OCI-LY7 (cell line): ENCODE results near the gene BPIFB6.

Experiments
- CTCF ChIP-seq: fragments of 200-600 bp; sonication (generic); conservative IDR thresholded peaks from 2 replicates; pipeline ENCODE4 v1.5.1; 2014; ENCODE audit warnings: mild to moderate bottlenecking, antibody characterized with exemption, low read length, moderate library complexity, mixed read lengths
- EZH2phosphoT487 ChIP-seq: fragments of 200-600 bp; sonication (generic); IDR thresholded peaks from 2 replicates; pipeline ENCODE4 v1.6.1; 2018; ENCODE audit warnings: low read depth, borderline replicate concordance, mild to moderate bottlenecking, mixed run types, antibody characterized with exemption, low read length, moderate library complexity, mixed read lengths

- TF ChIP-seq CTCF (no peak), EZH2phosphoT487 (no peak)
Observed at GRCh38 chr20:33032555-33032954, 1.1 kb downstream of the BPIFB6 start.
